ENCODE results near the gene ZNF600.
"Not testable (repeated sequence)": the region's sequence is repeated elsewhere in the genome, so short reads cannot be mapped to it uniquely, and the experiment has no call there.

GRCh38 chr19:52745919-52746318, 40.7 kb downstream of the ZNF600 start:
- TF ChIP-seq EZH2phosphoT487 (IDR thresholded peaks at IDR 0.05; ENCODE audit: insufficient read depth, low read depth); EZH2 (IDR thresholded peaks at IDR 0.05; ENCODE audit: insufficient read depth, poor library complexity, severe bottlenecking): not testable (repeated sequence)

Measured in GM23248 (cell line).